H9 (cell line): ENCODE results near the gene CD151. TPM values are rescaled to one million over a fixed set of nuclear protein-coding genes. Genes with fewer than 3 reads are reported as not detected.

ENCODE experiments used
- DNase-seq: peaks from one replicate; pipeline ENCODE4 v3.0.0-alpha.2; 2017
- H2AFZ ChIP-seq: one replicate; pipeline ENCODE4 v1.6.1; 2013; ENCODE audit warnings: mild to moderate bottlenecking, low read length, control low read depth, moderate library complexity
- H2AK5ac ChIP-seq: 2 replicates; pipeline ENCODE4 v1.6.1; 2013; ENCODE audit warnings: low read length, control low read depth, mixed read lengths; ENCODE audit not compliant: insufficient read length
- H2BK120ac ChIP-seq: one replicate; pipeline ENCODE4 v1.6.1; 2013; ENCODE audit warnings: low read depth, mild to moderate bottlenecking, low read length, control low read depth, inconsistent platforms; ENCODE audit not compliant: poor library complexity, severe bottlenecking
- H2BK12ac ChIP-seq: 2 replicates; pipeline ENCODE4 v1.6.1; 2013; ENCODE audit warnings: low read length, control low read depth, mixed read lengths, low read depth; ENCODE audit not compliant: insufficient read length
- H2BK15ac ChIP-seq: 2 replicates; pipeline ENCODE4 v1.6.1; 2013; ENCODE audit warnings: low read depth, low read length, control low read depth
- H2BK20ac ChIP-seq: one replicate; pipeline ENCODE4 v1.6.1; 2013; ENCODE audit warnings: low read depth, mild to moderate bottlenecking, low read length, control low read depth, inconsistent platforms; ENCODE audit not compliant: poor library complexity, severe bottlenecking
- H2BK5ac ChIP-seq: 2 replicates; pipeline ENCODE4 v1.6.1; 2013; ENCODE audit warnings: low read length, control low read depth, mixed read lengths; ENCODE audit not compliant: insufficient read length
- H3K14ac ChIP-seq: 2 replicates; pipeline ENCODE4 v1.6.1; 2013; ENCODE audit warnings: low read length, control low read depth; ENCODE audit not compliant: insufficient read depth
- H3K18ac ChIP-seq: 2 replicates; pipeline ENCODE4 v1.6.1; 2013; ENCODE audit warnings: low read depth, mild to moderate bottlenecking, mixed read lengths, low read length, control low read depth; ENCODE audit not compliant: insufficient read length
- H3K23ac ChIP-seq: 2 replicates; pipeline ENCODE4 v1.6.1; 2013; ENCODE audit warnings: low read length, control low read depth, mixed read lengths, low read depth; ENCODE audit not compliant: insufficient read length
- H3K23me2 ChIP-seq: 2 replicates; pipeline ENCODE4 v1.6.1; 2013; ENCODE audit warnings: low read depth, mild to moderate bottlenecking, mixed read lengths, low read length, control low read depth; ENCODE audit not compliant: insufficient read length, poor library complexity, severe bottlenecking
- H3K27ac ChIP-seq: 2 replicates; pipeline ENCODE4 v1.5.1; 2013; ENCODE audit warnings: low read length, control low read depth, mixed read lengths, low read depth; ENCODE audit not compliant: insufficient read length
- H3K27me3 ChIP-seq: 2 replicates; pipeline ENCODE4 v1.6.1; 2013; ENCODE audit warnings: low read length, control low read depth, inconsistent platforms; ENCODE audit not compliant: insufficient read depth
- H3K4ac ChIP-seq: 2 replicates; pipeline ENCODE4 v1.6.1; 2013; ENCODE audit warnings: low read depth, mild to moderate bottlenecking, control low read depth, inconsistent platforms, low read length, moderate library complexity
- H3K4me1 ChIP-seq: 2 replicates; pipeline ENCODE4 v1.6.1; 2013; ENCODE audit warnings: low read length, control low read depth, inconsistent platforms; ENCODE audit not compliant: insufficient read depth
- H3K4me2 ChIP-seq: 2 replicates; pipeline ENCODE4 v1.6.1; 2013; ENCODE audit warnings: low read length, control low read depth, mixed read lengths; ENCODE audit not compliant: insufficient read length, insufficient read depth
- H3K56ac ChIP-seq: 2 replicates; pipeline ENCODE4 v1.6.1; 2013; ENCODE audit warnings: low read depth, mild to moderate bottlenecking, mixed read lengths, low read length, control low read depth; ENCODE audit not compliant: insufficient read length
- H3K79me1 ChIP-seq: 2 replicates; pipeline ENCODE4 v1.6.1; 2013; ENCODE audit warnings: low read depth, mild to moderate bottlenecking, moderate library complexity, low read length, control low read depth, inconsistent platforms; ENCODE audit not compliant: insufficient read depth, poor library complexity, severe bottlenecking
- H3K79me2 ChIP-seq: 2 replicates; pipeline ENCODE4 v1.6.1; 2013; ENCODE audit warnings: low read length, control low read depth, inconsistent platforms; ENCODE audit not compliant: insufficient read depth
- H3K9ac ChIP-seq: 2 replicates; pipeline ENCODE4 v1.6.1; 2013; ENCODE audit warnings: low read length, control low read depth, mixed read lengths; ENCODE audit not compliant: insufficient read length; ENCODE audit errors: extremely low read depth
- H3K9me3 ChIP-seq: one replicate; pipeline ENCODE4 v1.6.1; 2013; ENCODE audit warnings: low read depth, low read length, inconsistent platforms; ENCODE audit not compliant: control insufficient read depth
- H3T11ph ChIP-seq: one replicate; pipeline ENCODE4 v1.6.1; 2013; ENCODE audit warnings: mild to moderate bottlenecking, low read length, control low read depth, inconsistent platforms
- H4K20me1 ChIP-seq: one replicate; pipeline ENCODE4 v1.6.1; 2013; ENCODE audit not compliant: control insufficient read depth, insufficient read length, insufficient read depth
- H4K5ac ChIP-seq: 2 replicates; pipeline ENCODE4 v1.6.1; 2013; ENCODE audit warnings: low read depth, mild to moderate bottlenecking, mixed read lengths, low read length, control low read depth; ENCODE audit not compliant: insufficient read length
- H4K8ac ChIP-seq: replicated peaks from 2 replicates; pipeline ENCODE4 v1.6.1; 2013; ENCODE audit warnings: low read length, control low read depth, mixed read lengths, low read depth; ENCODE audit not compliant: insufficient read length
- H4K91ac ChIP-seq: 2 replicates; pipeline ENCODE4 v1.6.1; 2013; ENCODE audit warnings: low read depth, mild to moderate bottlenecking, moderate library complexity, mixed read lengths, low read length, control low read depth; ENCODE audit not compliant: insufficient read length
- H3K27ac Mint-ChIP-seq, 3 experiments: 2 replicates in 2 of 3; 3 replicates in 1 of 3; pipeline ENCODE4 v1.8.0; 2020 to 2021; ENCODE audit warnings: mixed read lengths in 3 of 3, mild to moderate bottlenecking in 1 of 3, moderate library complexity in 1 of 3
- H3K27me3 Mint-ChIP-seq: 2 replicates; pipeline ENCODE4 v1.8.0; 2021; ENCODE audit warnings: low read depth, mild to moderate bottlenecking, moderate library complexity, mixed read lengths
- H3K36me3 Mint-ChIP-seq, 3 experiments: 2 replicates in 2 of 3; 3 replicates in 1 of 3; pipeline ENCODE4 v1.8.0; 2020 to 2021; ENCODE audit warnings: low read depth in 3 of 3, mixed read lengths in 3 of 3; ENCODE audit not compliant: insufficient read depth in 1 of 3
- H3K4me1 Mint-ChIP-seq, 2 experiments: 2 replicates each; pipeline ENCODE4 v1.8.0; 2020; ENCODE audit warnings: mixed read lengths in 2 of 2
- H3K4me3 Mint-ChIP-seq, 2 experiments: 2 replicates in 1 of 2; 3 replicates in 1 of 2; pipeline ENCODE4 v1.8.0; 2020 to 2021; ENCODE audit warnings: mild to moderate bottlenecking in 2 of 2, mixed read lengths in 2 of 2, moderate library complexity in 1 of 2
- H3K9me3 Mint-ChIP-seq, 2 experiments: 2 replicates in 1 of 2; 3 replicates in 1 of 2; pipeline ENCODE4 v1.8.0; 2020; ENCODE audit warnings: mild to moderate bottlenecking in 2 of 2, mixed read lengths in 2 of 2, moderate library complexity in 1 of 2
- CTCF ChIP-seq: fragments of 200-600 bp; sonication (generic); conservative IDR thresholded peaks from 3 replicates; pipeline ENCODE4 v1.8.0; 2021; ENCODE audit warnings: antibody characterized with exemption, mild to moderate bottlenecking
- WGBS: extraction: QIAGEN DNeasy Blood & Tissue Kit; methylation state at CpG from one replicate; pipeline ENCODE4 v1.1.7; 2013; ENCODE audit warnings: missing lambda C conversion rate, low lambda C conversion rate, mixed read lengths; ENCODE audit not compliant: insufficient read length; ENCODE audit errors: extremely low coverage; 5-methylcytosine and 5-hydroxymethylcytosine counted together
- total RNA-seq: library from RNA; stranded (reverse); gene quantifications from 2 replicates; pipeline ENCODE4 v1.2.1, GENCODE V29; 2021

Gene CD151
- total RNA-seq, 1 experiment from 2014 or later, result 138 TPM

GRCh38 chr11:882596-882995, 49.8 kb downstream of the CD151 start:
- Mint-ChIP-seq H3K9me3 (no peaks in the 10 kb centered on the region), H3K27me3 (no peaks in the 10 kb centered on the region), H3K4me1 (peaks cover 2 to 3% of the 10 kb centered on the region in 2 experiments; a peak in 3 of 4 replicates), H3K4me3 (peak overlapping the region in 1 of 2 experiments; percentile 44; a peak in 1 of 5 replicates), H3K27ac (no peak overlapping the region; a peak in 2 of 7 replicates), H3K36me3 (peaks cover 32 to 63% (median 55%) of the 10 kb centered on the region in 3 experiments)
- no peak for DNase-seq
- H4K5ac ChIP-seq, result no peak overlapping the region
- no peak overlapping the region for H3K56ac ChIP-seq
- no peak overlapping the region for H3K4ac ChIP-seq
- H3K9me3 ChIP-seq, result no peaks in the 10 kb centered on the region
- no peak overlapping the region for H3K14ac ChIP-seq
- H2BK20ac ChIP-seq, result no peak overlapping the region
- H2BK5ac ChIP-seq, result no peak overlapping the region
- TF ChIP-seq CTCF, result no peak
- no peaks in the 10 kb centered on the region for H3K79me2 ChIP-seq
- no peak overlapping the region for H4K8ac ChIP-seq
- H3K23ac ChIP-seq, result no peak overlapping the region
- no peak overlapping the region for H2BK15ac ChIP-seq
- H3K18ac ChIP-seq, result no peak overlapping the region
- H2AK5ac ChIP-seq, result no peak overlapping the region
- H3K9ac ChIP-seq, result no peak overlapping the region
- H4K20me1 ChIP-seq, result peaks cover under 1% of the 10 kb centered on the region
- no peak overlapping the region for H2BK120ac ChIP-seq
- no peak overlapping the region for H2BK12ac ChIP-seq
- H3K4me2 ChIP-seq, result no peak overlapping the region
- H3T11ph ChIP-seq, result no peak overlapping the region
- 0 out of 2 replicates have a peak, but pooled peaks cover 2% of the 10 kb centered on the region for H3K4me1 ChIP-seq
- H3K27me3 ChIP-seq, result no peaks in the 10 kb centered on the region
- H2AFZ ChIP-seq, result no peak overlapping the region
- H3K27ac ChIP-seq, result no peak overlapping the region
- no peaks in the 10 kb centered on the region for H3K23me2 ChIP-seq
- no CpG with 5 or more reads among the region's 14 CpGs for WGBS
- no peaks in the 10 kb centered on the region for H3K79me1 ChIP-seq
- H4K91ac ChIP-seq, result no peak overlapping the region
